Ishikawa (cell line): Measurements from ENCODE around the gene GRIA4.

Source experiments
- CEBPB ChIP-seq: IDR thresholded peaks from 2 replicates; pipeline ENCODE4 v1.6.1; 2012
- CREB1 ChIP-seq: IDR thresholded peaks from 2 replicates; pipeline ENCODE4 v1.6.1; 2012; ENCODE audit warnings: low read depth
- EGR1 ChIP-seq: IDR thresholded peaks from 2 replicates; pipeline ENCODE4 v1.6.1; 2012
- EP300 ChIP-seq: IDR thresholded peaks from 2 replicates; pipeline ENCODE4 v1.6.1; 2012; ENCODE audit warnings: borderline replicate concordance
- FOXM1 ChIP-seq: IDR thresholded peaks from 2 replicates; pipeline ENCODE4 v1.6.1; 2012; ENCODE audit warnings: low read depth, borderline replicate concordance
- MAX ChIP-seq: IDR thresholded peaks from 2 replicates; pipeline ENCODE4 v1.6.1; 2012
- NFIC ChIP-seq: IDR thresholded peaks from 2 replicates; pipeline ENCODE4 v1.6.1; 2012
- RAD21 ChIP-seq: IDR thresholded peaks from 2 replicates; pipeline ENCODE4 v1.6.1; 2012; ENCODE audit warnings: low read depth
- REST ChIP-seq: IDR thresholded peaks from 2 replicates; pipeline ENCODE4 v1.6.1; 2012; ENCODE audit warnings: low read depth, mild to moderate bottlenecking
- TAF1 ChIP-seq: IDR thresholded peaks from 2 replicates; pipeline ENCODE4 v1.6.1; 2012; ENCODE audit warnings: low read depth, mild to moderate bottlenecking
- TCF12 ChIP-seq: IDR thresholded peaks from 2 replicates; pipeline ENCODE4 v1.6.1; 2012; ENCODE audit warnings: low read depth
- TEAD4 ChIP-seq: IDR thresholded peaks from 2 replicates; pipeline ENCODE4 v1.6.1; 2012
- USF1 ChIP-seq: IDR thresholded peaks from 2 replicates; pipeline ENCODE4 v1.6.1; 2012
- YY1 ChIP-seq: IDR thresholded peaks from 2 replicates; pipeline ENCODE4 v1.6.1; 2012; ENCODE audit warnings: low read depth
- ZBTB7A ChIP-seq: IDR thresholded peaks from 2 replicates; pipeline ENCODE4 v1.6.1; 2012; ENCODE audit warnings: low read depth

GRIA4 gene

DNA sequence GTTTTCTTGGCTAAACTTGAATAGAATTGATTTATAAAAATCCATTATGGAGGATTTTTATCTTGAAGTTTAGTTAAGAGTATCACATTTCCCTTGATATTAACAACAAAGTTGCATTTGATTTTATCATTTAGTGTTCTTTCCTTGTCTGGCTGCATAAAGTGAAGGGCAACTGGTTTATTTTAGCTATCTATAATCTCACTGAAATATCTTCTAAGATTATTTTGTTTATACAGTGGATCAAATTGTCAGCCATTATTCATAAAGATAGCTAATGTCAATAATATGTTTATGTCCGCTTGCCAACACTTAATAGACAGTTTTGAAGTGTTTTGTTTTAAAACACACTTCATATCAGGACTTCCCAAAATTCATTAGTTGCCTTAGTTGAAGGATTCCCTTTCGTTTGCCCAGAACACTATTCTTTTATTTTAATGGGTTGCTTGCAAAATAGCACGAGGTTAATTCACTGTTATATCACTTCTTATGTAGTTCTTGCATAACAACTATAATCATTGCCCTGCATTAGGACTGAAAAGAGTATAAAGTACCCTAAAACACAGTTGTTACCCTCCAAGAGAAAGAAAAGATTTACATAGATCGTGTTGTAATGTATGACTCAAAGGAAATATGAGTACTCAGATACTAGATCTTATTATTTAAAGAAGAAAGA lies 339.2 kb downstream of the GRIA4 start:
- no peak for TF ChIP-seq RAD21
- no peak for TF ChIP-seq CREB1
- TF ChIP-seq TCF12 = no peak
- no peak for TF ChIP-seq NFIC
- TF ChIP-seq USF1 = no peak
- TF ChIP-seq TAF1 = no peak
- no peak for TF ChIP-seq REST
- TF ChIP-seq EP300 = no peak

DNA sequence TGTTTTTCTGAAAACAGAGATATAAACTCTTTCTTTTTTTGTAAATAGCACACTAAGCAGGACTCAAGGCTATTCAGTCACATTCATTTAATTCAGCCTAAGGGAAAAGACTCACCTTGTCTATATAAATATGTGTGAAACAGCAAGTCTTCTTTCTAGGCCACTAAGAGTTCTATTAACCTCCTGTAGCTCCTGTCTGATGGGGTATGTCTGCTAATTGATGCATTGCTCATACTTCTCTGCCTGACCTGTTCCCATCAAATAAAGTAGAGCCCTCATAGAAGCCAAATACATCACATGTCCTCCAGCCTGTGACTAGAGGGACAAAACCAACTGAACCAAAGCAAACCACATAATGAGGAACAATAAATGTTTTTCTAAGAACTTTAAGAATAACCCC lies 344.0 kb downstream of the GRIA4 start:
- no peak for TF ChIP-seq EGR1
- no peak for TF ChIP-seq CEBPB
- no peak for TF ChIP-seq USF1
- TF ChIP-seq ZBTB7A = no peak
- no peak for TF ChIP-seq CREB1
- no peak for TF ChIP-seq MAX
- no peak for TF ChIP-seq TAF1
- no peak for TF ChIP-seq YY1
- TF ChIP-seq NFIC = no peak
- TF ChIP-seq FOXM1 = no peak
- TF ChIP-seq EP300 = no peak
- no peak for TF ChIP-seq TEAD4
- no peak for TF ChIP-seq REST
- TF ChIP-seq TCF12 = no peak
- no peak for TF ChIP-seq RAD21

DNA sequence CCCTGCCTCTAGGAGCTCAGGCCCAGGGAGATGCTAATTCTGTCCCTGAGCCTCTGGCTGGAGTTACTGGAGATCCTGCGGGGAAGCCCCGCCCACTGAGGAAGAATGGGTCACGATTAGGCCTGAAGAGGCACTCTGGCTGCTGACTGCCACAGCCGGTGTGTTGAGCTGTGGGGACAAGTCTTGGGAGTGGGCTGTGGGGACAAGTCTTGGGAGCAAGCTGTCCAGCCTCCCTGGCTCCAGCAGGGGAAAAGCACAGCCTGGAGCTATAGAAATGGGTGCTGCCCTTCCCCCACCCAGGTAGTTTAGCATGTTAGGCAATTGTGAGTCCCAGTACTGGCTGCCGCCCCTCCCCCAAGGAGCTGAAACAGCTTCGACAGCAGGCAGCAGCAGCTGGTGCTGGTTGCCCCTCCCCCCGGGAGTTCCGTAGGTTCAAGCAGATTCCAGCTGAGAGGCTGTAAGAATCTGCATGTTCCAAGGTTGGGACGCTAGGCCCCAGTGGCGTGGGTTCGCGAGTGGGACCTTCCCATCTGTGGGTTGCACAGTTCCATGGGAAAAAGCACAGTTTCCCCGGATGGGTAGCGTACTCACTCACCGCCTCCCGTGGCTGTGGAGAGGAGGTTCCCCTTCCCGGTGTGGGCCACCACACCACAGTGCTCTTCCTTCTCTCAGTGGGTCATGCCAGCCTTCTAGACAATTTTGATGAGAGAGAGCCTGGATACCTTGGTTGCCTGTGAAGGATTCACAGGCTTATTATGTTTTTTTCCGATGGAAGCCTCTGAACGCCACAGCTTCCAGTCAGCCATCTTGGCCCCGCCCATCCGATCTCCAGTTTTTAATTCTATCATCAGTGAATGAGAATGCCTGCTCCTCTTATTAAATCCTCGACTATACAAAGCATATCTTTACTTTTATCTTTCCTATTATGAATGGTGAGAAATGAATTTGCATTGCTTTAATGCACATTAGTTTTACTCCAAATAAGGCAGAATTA lies 350.7 kb downstream of the GRIA4 start:
- TF ChIP-seq EP300 = no peak
- TF ChIP-seq EGR1 = no peak
- no peak for TF ChIP-seq CREB1

- no peak for TF ChIP-seq CEBPB
- TF ChIP-seq MAX = no peak
- no peak for TF ChIP-seq REST
- TF ChIP-seq TAF1 = no peak
- no peak for TF ChIP-seq USF1
- no peak for TF ChIP-seq TEAD4
- TF ChIP-seq EP300 = no peak
- no peak for TF ChIP-seq RAD21
- TF ChIP-seq YY1 = no peak
- no peak for TF ChIP-seq NFIC
- TF ChIP-seq FOXM1 = no peak
- TF ChIP-seq ZBTB7A = no peak
- TF ChIP-seq CREB1 = no peak
- TF ChIP-seq TCF12 = no peak
- no peak for TF ChIP-seq EGR1
These were observed 358.3 kb downstream of the GRIA4 start for GRCh38 chr11:105968021-105968697.
